MCF 10A (cell line): ENCODE measurements around the gene PLCZ1. TPM values are rescaled to one million over a fixed set of nuclear protein-coding genes. Genes with fewer than 3 reads are reported as not detected.

Experiments
- BruUV-seq: library from RNA; stranded (reverse); fragments of 400-500 nt; replicated peaks from 2 replicates; lab custom pipeline; 2021; lab: Mats Ljungman, UMichigan
- CTCF ChIA-PET: fragments of 300-600 bp; sonication (Branson Sonifier 250); formaldehyde crosslinking; extraction: SDS; loops from one replicate; lab custom pipeline; 2021; ENCODE audit warnings: antibody characterized with exemption, inconsistent platforms; lab: Yijun Ruan, JAX
- POLR2A ChIA-PET: fragments of 300-600, 350-650 bp; sonication (Branson Sonifier 250); formaldehyde crosslinking; extraction: SDS; loops from one replicate; lab custom pipeline; 2020; ENCODE audit warnings: antibody characterized with exemption, inconsistent platforms; lab: Yijun Ruan, JAX
- DNase-seq: peaks from one replicate; pipeline ENCODE4 v3.0.0-alpha.2; 2018; ENCODE audit not compliant: unreplicated experiment
- H3K27ac Mint-ChIP-seq: one replicate; pipeline ENCODE4 v1.8.0; 2022; ENCODE audit warnings: mild to moderate bottlenecking, low read depth, mixed read lengths; ENCODE audit not compliant: unreplicated experiment
- H3K27me3 Mint-ChIP-seq: one replicate; pipeline ENCODE4 v1.8.0; 2022; ENCODE audit warnings: mixed read lengths; ENCODE audit not compliant: insufficient read depth, unreplicated experiment
- H3K36me3 Mint-ChIP-seq: one replicate; pipeline ENCODE4 v1.8.0; 2022; ENCODE audit warnings: mild to moderate bottlenecking, moderate library complexity, mixed read lengths; ENCODE audit not compliant: insufficient read depth, unreplicated experiment
- H3K4me1 Mint-ChIP-seq: one replicate; pipeline ENCODE4 v1.8.0; 2022; ENCODE audit warnings: mixed read lengths; ENCODE audit not compliant: insufficient read depth, unreplicated experiment
- H3K4me3 Mint-ChIP-seq: one replicate; pipeline ENCODE4 v1.8.0; 2022; ENCODE audit warnings: mild to moderate bottlenecking, moderate library complexity, mixed read lengths; ENCODE audit not compliant: unreplicated experiment
- H3K9me3 Mint-ChIP-seq: one replicate; pipeline ENCODE4 v1.8.0; 2022; ENCODE audit warnings: mixed read lengths; ENCODE audit not compliant: unreplicated experiment
- CTCF ChIP-seq: fragments of 200-600 bp; IDR thresholded peaks from one replicate; pipeline ENCODE4 v1.8.0; 2022; ENCODE audit warnings: antibody characterized with exemption, mild to moderate bottlenecking; ENCODE audit not compliant: unreplicated experiment
- intact Hi-C: fragments of 100-400 bp; cut with micrococcal nuclease; formaldehyde crosslinking; loops from 2 replicates; pipeline ENCODE4 v1.14.1; 2022
- total RNA-seq: library from RNA; stranded (reverse); gene quantifications from 2 replicates; pipeline ENCODE4 v1.2.3, GENCODE V29; 2022

PLCZ1 gene
- total RNA-seq, 1 experiment from 2014 or later, result not detected

GRCh38 chr12:18651525-18651924, 86.3 kb downstream of the PLCZ1 start:
- Mint-ChIP-seq H3K4me1 (no peaks in the 10 kb centered on the region), H3K27ac (no peak overlapping the region), H3K9me3 (no peaks in the 10 kb centered on the region), H3K4me3 (no peak overlapping the region), H3K27me3 (no peaks in the 10 kb centered on the region), H3K36me3 (peaks cover 15% of the 10 kb centered on the region)
- BruUV-seq, result no TSS peak
- intact Hi-C loops, result no loop called here
- ChIA-PET POLR2A (no interaction called here), CTCF (no interaction called here)
- DNase-seq, result no peak
- no peak for TF ChIP-seq CTCF

GRCh38 chr12:18646286-18646890, 91.4 kb downstream of the PLCZ1 start:
- H3K4me1 Mint-ChIP-seq, result no peaks in the 10 kb centered on the region
- DNase-seq, result no peak
- H3K27ac Mint-ChIP-seq, result no peak overlapping the region
- TF ChIP-seq CTCF, result no peak
- peaks cover 9% of the 10 kb centered on the region for H3K36me3 Mint-ChIP-seq
- no peaks in the 10 kb centered on the region for H3K9me3 Mint-ChIP-seq
- CTCF ChIA-PET, result interaction anchor here (0.5 to 1.2 kb wide), 5 partner anchors 10 to 203 kb away, joined by 3 read pairs; no protein-coding TSS in a partner anchor
- no peak overlapping the region for H3K4me3 Mint-ChIP-seq
- BruUV-seq, result no TSS peak
- intact Hi-C loops, result no loop called here
- no peaks in the 10 kb centered on the region for H3K27me3 Mint-ChIP-seq
- POLR2A ChIA-PET, result no interaction called here

- peaks cover 4% of the 10 kb centered on the region for H3K36me3 Mint-ChIP-seq
- BruUV-seq, result no TSS peak
- TF ChIP-seq CTCF, result no peak
- ChIA-PET POLR2A (no interaction called here), CTCF (interaction anchor here (0.5 kb wide), 1 partner anchor 487 kb away, joined by 4 read pairs; no protein-coding TSS in a partner anchor)
- no peak overlapping the region for H3K27ac Mint-ChIP-seq
- H3K4me1 Mint-ChIP-seq, result no peaks in the 10 kb centered on the region
- H3K9me3 Mint-ChIP-seq, result no peaks in the 10 kb centered on the region
- H3K27me3 Mint-ChIP-seq, result no peaks in the 10 kb centered on the region
- intact Hi-C loops, result no loop called here
- H3K4me3 Mint-ChIP-seq, result no peak overlapping the region
- DNase-seq, result no peak
Observed at GRCh38 chr12:18644564-18644963, 93.2 kb downstream of the PLCZ1 start.

- POLR2A ChIA-PET, result no interaction called here
- BruUV-seq, result no TSS peak
- no peaks in the 10 kb centered on the region for H3K9me3 Mint-ChIP-seq
- H3K4me1 Mint-ChIP-seq, result no peaks in the 10 kb centered on the region
- peaks cover under 1% of the 10 kb centered on the region for H3K36me3 Mint-ChIP-seq
- no peak overlapping the region for H3K27ac Mint-ChIP-seq
- no peaks in the 10 kb centered on the region for H3K27me3 Mint-ChIP-seq
- H3K4me3 Mint-ChIP-seq, result no peak overlapping the region
- intact Hi-C loops, result no loop called here
- no peak for TF ChIP-seq CTCF
- CTCF ChIA-PET, result no interaction called here
- DNase-seq, result no peak
Observed at GRCh38 chr12:18643681-18644080, 94.1 kb downstream of the PLCZ1 start.
